ENCODE results near the gene ITM2C.

GRCh38 chr2:230875347-230876315, 10.9 kb downstream of the ITM2C start:
- TF ChIP-seq, protein P1, sequence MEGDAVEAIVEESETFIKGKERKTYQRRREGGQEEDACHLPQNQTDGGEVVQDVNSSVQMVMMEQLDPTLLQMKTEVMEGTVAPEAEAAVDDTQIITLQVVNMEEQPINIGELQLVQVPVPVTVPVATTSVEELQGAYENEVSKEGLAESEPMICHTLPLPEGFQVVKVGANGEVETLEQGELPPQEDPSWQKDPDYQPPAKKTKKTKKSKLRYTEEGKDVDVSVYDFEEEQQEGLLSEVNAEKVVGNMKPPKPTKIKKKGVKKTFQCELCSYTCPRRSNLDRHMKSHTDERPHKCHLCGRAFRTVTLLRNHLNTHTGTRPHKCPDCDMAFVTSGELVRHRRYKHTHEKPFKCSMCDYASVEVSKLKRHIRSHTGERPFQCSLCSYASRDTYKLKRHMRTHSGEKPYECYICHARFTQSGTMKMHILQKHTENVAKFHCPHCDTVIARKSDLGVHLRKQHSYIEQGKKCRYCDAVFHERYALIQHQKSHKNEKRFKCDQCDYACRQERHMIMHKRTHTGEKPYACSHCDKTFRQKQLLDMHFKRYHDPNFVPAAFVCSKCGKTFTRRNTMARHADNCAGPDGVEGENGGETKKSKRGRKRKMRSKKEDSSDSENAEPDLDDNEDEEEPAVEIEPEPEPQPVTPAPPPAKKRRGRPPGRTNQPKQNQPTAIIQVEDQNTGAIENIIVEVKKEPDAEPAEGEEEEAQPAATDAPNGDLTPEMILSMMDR (conservative IDR thresholded peaks at IDR 0.05; ENCODE audit: low read length), result no peak
- no peak for TF ChIP-seq EZH2phosphoT487 (IDR thresholded peaks at IDR 0.05; ENCODE audit: borderline replicate concordance)
